Thoracic aorta (tissue), 2 donors: Measurements from ENCODE around the gene SUCLA2. TPM values are rescaled to one million over a fixed set of nuclear protein-coding genes. Genes with fewer than 3 reads are reported as not detected.
"Not testable (repeated sequence)": the region's sequence is repeated elsewhere in the genome, so short reads cannot be mapped to it uniquely, and the experiment has no call there.

Experiments used
- ATAC-seq: fragments of 150-250 bp; one replicate; pipeline ENCODE4 v1.8.0; 2017; ENCODE audit warnings: low read depth; ENCODE audit not compliant: insufficient number of reproducible peaks, low FRiP score
- DNase-seq: peaks from one replicate; pipeline ENCODE4 v3.0.0-alpha.2; 2020; ENCODE audit warnings: low spot score
- H3K27ac ChIP-seq, 2 donors: fragments of 200-600 bp; sonication (generic); 1 replicate in 1 of 2; 2 replicates in 1 of 2; pipeline ENCODE4 v1.5.1; 2016; ENCODE audit warnings: mild to moderate bottlenecking in 2 of 2, moderate library complexity in 2 of 2
- H3K27me3 ChIP-seq: fragments of 200-600 bp; sonication (generic); replicated peaks from 2 replicates; pipeline ENCODE4 v1.6.0; 2016; ENCODE audit warnings: mild to moderate bottlenecking; ENCODE audit not compliant: insufficient read depth
- H3K36me3 ChIP-seq: fragments of 200-600 bp; sonication (generic); one replicate; pipeline ENCODE4 v1.5.1; 2016
- H3K4me1 ChIP-seq, 2 donors: fragments of 200-600 bp; sonication (generic); 1 replicate in 1 of 2; 2 replicates in 1 of 2; pipeline versions ENCODE4 v1.5.1 to v1.6.0; 2016; ENCODE audit warnings: low read depth in 2 of 2, mild to moderate bottlenecking in 1 of 2; ENCODE audit not compliant: control insufficient read depth in 1 of 2
- H3K4me3 ChIP-seq: fragments of 200-600 bp; sonication (generic); 2 replicates; pipeline ENCODE4 v1.5.1; 2016; ENCODE audit warnings: mild to moderate bottlenecking
- H3K9me3 ChIP-seq: fragments of 200-600 bp; sonication (generic); 2 replicates; pipeline ENCODE4 v1.5.1; 2016
- CTCF ChIP-seq: fragments of 200-600 bp; sonication (generic); IDR thresholded peaks from one replicate; pipeline ENCODE4 v1.5.1; 2019; ENCODE audit warnings: antibody characterized with exemption
- total RNA-seq, 2 donors: library from RNA; depleted of rRNA; stranded (reverse); fragments of >200 nt; gene quantifications; one replicate each; pipeline versions ENCODE4 v1.1.0 to v1.2.3, GENCODE V29; 2016

Gene SUCLA2
- total RNA-seq, 2 donors from 2014 or later = 34.8 to 87.1 TPM

- peaks cover 13% of the 10 kb centered on the region for H3K36me3 ChIP-seq
- no peak overlapping the region for H3K4me3 ChIP-seq
- no peak overlapping the region for H3K27ac ChIP-seq
- no peaks in the 10 kb centered on the region for H3K27me3 ChIP-seq
- no peak for DNase-seq
- ATAC-seq = no peak
- no peaks in the 10 kb centered on the region for H3K4me1 ChIP-seq
- H3K9me3 ChIP-seq = no peaks in the 10 kb centered on the region
- TF ChIP-seq CTCF = no peak
Observed at GRCh38 chr13:47955836-47956235, 45.2 kb downstream of the SUCLA2 start.

- Histone ChIP-seq H3K9me3 (no peaks in the 10 kb centered on the region), H3K36me3 (no peaks in the 10 kb centered on the region), H3K4me3 (no peak overlapping the region), H3K4me1 (no peaks in the 10 kb centered on the region), H3K27me3 (no peaks in the 10 kb centered on the region), H3K27ac (no peak overlapping the region)
- ATAC-seq (no peak), DNase-seq (no peak)
- no peak for TF ChIP-seq CTCF
Observed at GRCh38 chr13:47949799-47950198, 51.3 kb downstream of the SUCLA2 start.

DNA sequence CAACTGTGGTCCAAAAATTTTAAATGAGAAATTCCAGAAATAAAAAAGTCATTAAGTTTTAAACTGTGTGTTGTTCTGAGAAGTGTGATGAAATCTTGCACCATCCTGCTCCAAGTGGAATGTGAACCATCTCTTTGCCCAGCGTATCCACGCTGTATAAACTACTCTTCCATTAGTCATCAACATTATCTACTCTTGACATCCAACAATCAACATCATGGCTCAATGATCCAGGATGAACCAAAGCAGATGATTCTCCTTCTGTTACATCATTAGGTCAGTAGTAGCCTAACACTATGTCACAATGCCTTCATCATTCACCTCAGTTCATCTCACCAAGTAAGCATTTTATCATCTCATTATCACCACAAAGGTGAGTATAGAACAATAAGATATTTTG lies 55.3 kb downstream of the SUCLA2 start:
- no peak overlapping the region for H3K27ac ChIP-seq
- no peak overlapping the region for H3K4me3 ChIP-seq
- DNase-seq (no peak), ATAC-seq (no peak)
- peaks cover 18% of the 10 kb centered on the region for H3K36me3 ChIP-seq
- H3K9me3 ChIP-seq = no peaks in the 10 kb centered on the region
- H3K4me1 ChIP-seq = no peaks in the 10 kb centered on the region
- H3K27me3 ChIP-seq = no peaks in the 10 kb centered on the region
- TF ChIP-seq CTCF = no peak

DNA sequence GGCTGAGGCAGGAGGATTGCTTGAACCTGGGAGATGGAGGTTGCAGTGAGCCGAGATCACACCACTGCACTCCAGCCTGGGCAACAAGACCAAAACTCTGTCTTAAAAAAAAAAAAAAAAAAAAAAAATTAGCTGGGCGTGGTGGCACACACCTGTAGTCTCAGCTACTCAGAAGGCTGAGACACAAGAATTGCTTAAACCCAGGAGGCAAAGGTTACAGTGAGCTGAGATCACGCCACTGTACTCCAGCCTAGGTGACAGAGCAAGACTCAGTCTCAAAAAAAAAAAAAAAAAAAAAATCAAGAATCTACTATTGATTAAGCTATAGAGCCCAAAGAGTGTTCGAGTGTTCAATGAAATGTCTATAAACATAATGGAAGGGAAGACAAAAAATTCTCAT lies 55.9 kb downstream of the SUCLA2 start:
- not testable (repeated sequence) for H3K4me1 ChIP-seq, DNase-seq, H3K9me3 ChIP-seq, H3K4me3 ChIP-seq, H3K27ac ChIP-seq, ATAC-seq, H3K27me3 ChIP-seq
- peaks cover 18% of the 10 kb centered on the region for H3K36me3 ChIP-seq

DNA sequence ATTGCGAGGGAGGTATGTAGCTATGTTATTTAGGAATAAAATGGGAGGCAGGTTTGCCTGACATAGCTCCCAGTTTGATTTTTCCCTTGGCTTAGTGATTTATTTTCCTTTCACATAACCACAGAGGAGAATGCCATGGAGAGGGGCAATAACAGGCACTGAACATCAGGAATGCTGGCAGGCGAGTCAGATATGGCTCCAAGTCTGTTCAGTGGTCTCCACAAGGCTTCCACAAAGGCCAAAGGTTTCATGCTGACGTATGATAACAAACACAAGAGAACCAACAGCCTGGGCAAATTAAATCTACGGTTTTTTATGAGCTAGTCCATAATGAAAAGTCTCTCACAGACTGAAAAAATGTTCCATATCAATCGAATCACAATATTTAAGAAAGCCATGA lies 66.7 kb downstream of the SUCLA2 start:
- Histone ChIP-seq H3K36me3 (no peaks in the 10 kb centered on the region), H3K4me3 (no peak overlapping the region), H3K27me3 (no peaks in the 10 kb centered on the region), H3K4me1 (no peaks in the 10 kb centered on the region), H3K27ac (no peak overlapping the region), H3K9me3 (no peaks in the 10 kb centered on the region)
- ATAC-seq = no peak
- TF ChIP-seq CTCF = no peak
- DNase-seq = no peak
